Mucosa of stomach (tissue), 1 donor: ENCODE data around the gene BPIFB2.

ENCODE experiments used
- H3K27me3 ChIP-seq: one replicate; pipeline ENCODE4 v1.7.0; 2013; ENCODE audit warnings: mild to moderate bottlenecking, low read length; ENCODE audit not compliant: control insufficient read depth, insufficient read depth
- H3K36me3 ChIP-seq: one replicate; pipeline ENCODE4 v1.7.0; 2013; ENCODE audit warnings: low read length; ENCODE audit not compliant: control insufficient read depth, insufficient read depth
- H3K4me1 ChIP-seq: one replicate; pipeline ENCODE4 v1.7.0; 2013; ENCODE audit warnings: mild to moderate bottlenecking, low read length; ENCODE audit not compliant: control insufficient read depth, insufficient read depth
- H3K4me3 ChIP-seq: one replicate; pipeline ENCODE4 v1.7.0; 2013; ENCODE audit warnings: low read length
- H3K9ac ChIP-seq: one replicate; pipeline ENCODE4 v1.7.0; 2013; ENCODE audit warnings: mild to moderate bottlenecking, low read length, moderate library complexity
- H3K9me3 ChIP-seq: one replicate; pipeline ENCODE4 v1.7.0; 2013; ENCODE audit warnings: mild to moderate bottlenecking, low read length, moderate library complexity; ENCODE audit not compliant: control insufficient read depth
- donor health status: Pancreatic carcinoma.

The BPIFB2 gene

DNA sequence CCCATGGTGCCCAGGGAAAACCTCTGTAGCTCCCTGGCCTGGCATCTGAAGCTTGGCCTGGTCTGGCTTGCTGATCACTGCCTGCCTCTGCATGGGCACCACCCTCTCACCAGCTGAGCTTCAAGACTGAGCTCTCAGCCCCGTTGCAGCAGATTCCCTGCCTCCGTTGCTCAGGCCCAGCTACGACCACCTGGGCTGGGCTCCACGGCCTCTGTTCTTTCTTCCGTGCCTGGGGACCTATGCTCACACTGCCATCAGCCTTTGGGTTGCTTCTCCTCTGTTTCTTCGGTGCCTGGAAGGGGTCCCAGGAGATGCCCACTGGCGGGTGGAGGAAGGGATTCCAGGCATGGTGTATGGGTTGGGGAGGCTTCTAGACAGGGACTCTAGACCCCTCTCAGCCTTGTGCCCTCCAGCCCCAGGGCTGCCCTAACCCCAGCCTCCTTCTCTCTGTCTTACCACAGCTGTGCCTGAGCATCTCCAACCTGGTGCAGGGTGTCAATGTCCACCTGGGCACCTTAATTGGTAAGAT, 9.1 kb downstream of the BPIFB2 start:
- no peaks in the 10 kb centered on the region for H3K36me3 ChIP-seq
- no peak overlapping the region for H3K9ac ChIP-seq
- H3K27me3 ChIP-seq, result no peaks in the 10 kb centered on the region
- H3K4me3 ChIP-seq, result no peak overlapping the region
- H3K9me3 ChIP-seq, result no peaks in the 10 kb centered on the region
- H3K4me1 ChIP-seq, result no peaks in the 10 kb centered on the region

DNA sequence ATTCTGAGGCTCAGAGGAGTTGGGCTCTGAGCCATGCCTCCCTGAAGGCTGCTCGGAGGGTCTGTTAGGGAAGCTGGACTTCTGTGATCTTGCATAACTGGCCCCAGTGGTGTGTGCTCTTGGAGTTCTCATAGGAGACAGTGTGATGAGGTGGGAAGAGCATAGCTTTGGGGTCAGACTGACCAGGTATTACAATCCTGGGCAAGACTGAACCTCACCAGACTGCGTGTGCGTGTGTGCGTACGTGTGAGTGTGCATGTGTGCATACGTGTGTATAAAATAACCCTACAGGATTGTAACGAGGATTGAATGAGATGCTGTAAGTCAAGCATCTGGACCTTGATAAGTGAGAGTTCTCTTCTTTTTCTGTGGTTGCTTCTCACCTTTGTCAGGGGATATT, 10.0 kb downstream of the BPIFB2 start:
- no peaks in the 10 kb centered on the region for H3K4me1 ChIP-seq
- no peaks in the 10 kb centered on the region for H3K9me3 ChIP-seq
- no peaks in the 10 kb centered on the region for H3K27me3 ChIP-seq
- H3K36me3 ChIP-seq, result no peaks in the 10 kb centered on the region
- no peak overlapping the region for H3K9ac ChIP-seq
- H3K4me3 ChIP-seq, result no peak overlapping the region

DNA sequence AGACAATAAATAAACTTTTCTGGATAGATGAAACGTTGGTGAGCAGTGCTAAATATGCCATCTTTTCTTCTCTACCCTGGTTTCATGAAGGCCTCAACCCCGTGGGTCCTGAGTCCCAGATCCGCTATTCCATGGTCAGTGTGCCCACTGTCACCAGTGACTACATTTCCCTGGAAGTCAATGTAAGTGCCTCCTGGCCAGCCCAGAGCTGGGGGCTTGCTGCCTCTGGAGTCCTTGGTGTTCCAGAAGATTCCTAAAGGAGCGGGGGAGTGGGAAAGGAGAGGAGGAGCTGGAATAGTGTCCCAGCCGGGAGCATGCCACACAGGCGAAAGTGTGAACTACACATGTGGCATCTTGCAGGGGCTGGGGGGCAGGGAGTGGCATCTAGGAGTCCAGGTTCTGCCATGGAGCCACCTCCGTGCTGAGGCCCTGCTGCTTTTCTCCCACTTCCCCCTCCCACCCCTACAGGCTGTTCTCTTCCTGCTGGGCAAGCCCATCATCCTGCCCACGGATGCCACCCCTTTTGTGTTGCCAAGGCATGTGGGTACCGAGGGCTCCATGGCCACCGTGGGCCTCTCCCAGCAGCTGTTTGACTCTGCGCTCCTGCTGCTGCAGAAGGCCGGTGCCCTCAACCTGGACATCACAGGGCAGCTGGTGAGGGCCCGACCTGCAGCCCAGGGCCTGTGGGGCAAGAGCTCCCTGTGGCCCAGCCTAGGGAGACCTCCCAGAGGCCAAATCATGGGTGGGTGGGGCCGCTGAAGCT, 10.8 kb downstream of the BPIFB2 start:
- Histone ChIP-seq H3K36me3 (no peaks in the 10 kb centered on the region), H3K27me3 (no peaks in the 10 kb centered on the region), H3K9ac (no peak overlapping the region), H3K4me1 (no peaks in the 10 kb centered on the region), H3K4me3 (no peak overlapping the region), H3K9me3 (no peaks in the 10 kb centered on the region)

DNA sequence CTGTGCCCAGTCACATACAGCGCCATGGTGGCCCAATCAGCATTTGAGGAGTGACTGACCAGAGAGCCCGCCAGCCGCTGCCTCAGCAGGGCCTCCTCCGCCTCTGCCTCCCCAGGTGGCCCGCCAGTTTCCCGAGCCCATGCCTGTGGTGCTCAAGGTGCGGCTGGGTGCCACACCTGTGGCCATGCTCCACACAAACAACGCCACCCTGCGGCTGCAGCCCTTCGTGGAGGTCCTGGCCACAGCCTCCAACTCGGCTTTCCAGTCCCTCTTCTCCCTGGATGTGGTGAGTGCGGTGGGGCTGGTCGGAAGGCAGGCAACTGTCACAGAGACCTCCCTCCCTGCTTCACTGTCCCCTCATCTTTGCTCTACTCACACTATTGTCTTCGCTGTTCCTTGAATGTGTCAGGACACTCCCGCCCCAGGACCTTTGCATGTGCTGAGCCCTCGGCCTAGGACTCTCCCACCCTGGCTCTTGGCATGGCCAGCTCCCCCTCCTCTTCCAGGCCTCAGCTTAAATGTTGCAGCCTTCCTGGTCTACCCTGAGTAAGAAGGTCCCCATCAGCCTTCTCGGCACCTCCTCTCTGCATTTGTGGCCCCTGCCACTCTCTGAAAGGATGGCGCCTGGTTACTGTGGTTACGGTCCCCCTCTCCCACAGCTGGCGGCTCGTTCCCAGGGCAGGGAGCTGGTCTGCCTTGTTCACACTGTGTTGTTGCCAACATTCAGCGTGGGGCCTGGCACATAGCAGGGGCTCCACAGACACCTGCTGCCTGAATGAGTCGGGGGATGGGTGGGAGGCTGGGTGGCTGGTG, 12.2 kb downstream of the BPIFB2 start:
- no peak overlapping the region for H3K4me3 ChIP-seq
- H3K9ac ChIP-seq, result no peak overlapping the region
- H3K4me1 ChIP-seq, result no peaks in the 10 kb centered on the region
- H3K27me3 ChIP-seq, result no peaks in the 10 kb centered on the region
- H3K36me3 ChIP-seq, result no peaks in the 10 kb centered on the region
- no peaks in the 10 kb centered on the region for H3K9me3 ChIP-seq

GRCh38 chr20:33020278-33021161, 13.0 kb downstream of the BPIFB2 start:
- no peaks in the 10 kb centered on the region for H3K9me3 ChIP-seq
- H3K27me3 ChIP-seq, result no peaks in the 10 kb centered on the region
- H3K4me1 ChIP-seq, result no peaks in the 10 kb centered on the region
- no peaks in the 10 kb centered on the region for H3K36me3 ChIP-seq
- H3K9ac ChIP-seq, result no peak overlapping the region
- H3K4me3 ChIP-seq, result no peak overlapping the region

DNA sequence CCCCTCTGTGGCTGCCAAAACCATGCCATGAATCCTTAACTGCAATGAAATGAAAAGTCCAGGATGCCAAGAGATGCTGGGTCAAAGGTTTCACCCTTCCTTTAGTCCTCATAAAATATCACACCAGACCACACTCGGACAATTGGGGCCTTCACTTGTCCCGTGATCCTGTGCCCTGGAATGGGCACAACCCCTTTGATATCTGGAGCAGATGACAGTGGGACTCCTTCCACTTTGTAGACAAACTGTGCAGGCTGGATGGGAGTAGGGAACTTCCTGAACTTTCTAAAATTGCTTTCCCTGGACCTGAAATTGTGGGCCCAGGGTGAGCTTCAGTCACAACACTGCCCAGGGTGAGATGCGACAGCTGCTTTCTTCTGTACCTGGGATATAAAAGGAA, 14.4 kb downstream of the BPIFB2 start:
- Histone ChIP-seq H3K27me3 (peaks cover 2% of the 10 kb centered on the region), H3K4me3 (no peak overlapping the region), H3K9ac (no peak overlapping the region), H3K9me3 (no peaks in the 10 kb centered on the region), H3K36me3 (no peaks in the 10 kb centered on the region), H3K4me1 (no peaks in the 10 kb centered on the region)

DNA sequence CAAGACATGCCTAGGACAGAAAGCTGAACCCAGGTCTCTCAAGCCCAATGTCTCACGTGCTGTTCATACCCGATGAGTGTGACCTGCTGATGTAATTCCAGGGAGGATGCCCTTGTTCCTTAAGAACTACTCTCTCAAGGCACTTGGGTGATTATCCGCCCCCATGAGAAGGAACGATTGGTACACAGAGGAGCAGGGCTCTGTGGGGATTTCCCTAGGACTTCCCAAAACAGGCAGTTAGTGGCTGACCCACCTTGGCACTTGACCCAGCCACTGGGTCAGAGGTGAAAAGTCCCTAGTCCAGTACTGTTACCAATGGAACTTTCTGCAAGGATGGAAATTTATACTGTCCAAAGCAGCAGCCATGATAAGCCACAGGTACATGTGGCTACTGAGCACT, 14.8 kb downstream of the BPIFB2 start:
- Histone ChIP-seq H3K27me3 (peaks cover 6% of the 10 kb centered on the region), H3K36me3 (no peaks in the 10 kb centered on the region), H3K4me1 (no peaks in the 10 kb centered on the region), H3K4me3 (no peak overlapping the region), H3K9ac (no peak overlapping the region), H3K9me3 (no peaks in the 10 kb centered on the region)

DNA sequence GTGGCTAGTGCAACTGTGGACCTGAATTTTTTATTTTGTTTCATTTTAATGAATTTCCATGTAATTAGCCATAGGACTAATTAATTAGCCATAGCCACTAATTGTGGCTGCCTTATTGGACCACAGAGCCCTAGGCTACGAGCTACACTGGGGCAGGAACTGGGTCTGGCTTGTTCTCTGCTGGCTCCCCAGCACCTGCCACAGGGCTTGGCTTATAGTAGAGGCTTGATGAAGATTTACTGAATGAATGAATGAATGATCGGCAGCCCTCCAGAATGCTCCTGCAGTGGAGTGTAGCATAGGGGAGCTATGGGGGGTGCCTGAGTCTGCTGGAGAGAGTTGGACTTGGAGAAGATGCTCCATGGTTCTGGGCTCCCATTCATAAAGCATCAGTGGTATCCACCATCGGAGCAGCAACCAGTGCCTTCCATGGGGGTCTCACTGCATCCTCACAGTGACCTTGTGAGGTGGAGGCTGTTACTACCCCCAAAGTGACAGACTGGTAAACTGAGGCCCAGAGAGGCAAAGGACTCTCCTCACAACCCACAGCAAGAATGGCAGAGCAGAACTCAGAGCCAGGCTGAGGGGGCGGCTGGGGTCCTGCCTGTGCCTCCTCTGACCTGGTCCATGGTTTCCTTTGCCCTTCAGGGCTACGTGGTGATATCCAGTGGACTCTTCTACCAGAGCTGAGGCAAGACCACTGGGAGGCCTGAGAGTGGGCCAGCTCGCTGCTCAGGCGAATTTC, 15.4 kb downstream of the BPIFB2 start:
- Histone ChIP-seq H3K36me3 (no peaks in the 10 kb centered on the region), H3K4me1 (no peaks in the 10 kb centered on the region), H3K4me3 (no peak overlapping the region), H3K27me3 (peaks cover 6% of the 10 kb centered on the region), H3K9ac (no peak overlapping the region), H3K9me3 (no peaks in the 10 kb centered on the region)

- Histone ChIP-seq H3K4me3 (no peak overlapping the region), H3K27me3 (peaks cover 6% of the 10 kb centered on the region), H3K4me1 (no peaks in the 10 kb centered on the region), H3K9me3 (no peaks in the 10 kb centered on the region), H3K36me3 (no peaks in the 10 kb centered on the region), H3K9ac (no peak overlapping the region)
Measured at GRCh38 chr20:33023439-33024242, 16.1 kb downstream of the BPIFB2 start.

DNA sequence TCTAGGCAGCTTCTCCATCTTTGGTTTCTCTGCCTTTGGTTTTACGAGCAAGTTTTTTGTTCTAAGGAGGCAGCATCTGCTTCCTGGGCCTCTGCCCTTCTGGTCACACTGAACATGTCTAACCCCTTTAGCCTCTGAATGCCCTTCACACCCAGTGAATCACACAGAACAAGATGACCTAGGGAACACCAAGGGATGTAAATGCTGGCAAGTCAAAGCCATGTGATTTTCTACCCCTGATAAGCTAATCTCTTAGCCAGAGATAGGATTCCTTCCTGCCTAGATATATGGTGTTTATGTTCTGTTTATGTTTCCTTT, 16.7 kb downstream of the BPIFB2 start:
- Histone ChIP-seq H3K36me3 (no peaks in the 10 kb centered on the region), H3K9ac (no peak overlapping the region), H3K9me3 (no peaks in the 10 kb centered on the region), H3K4me1 (no peaks in the 10 kb centered on the region), H3K27me3 (peaks cover 6% of the 10 kb centered on the region), H3K4me3 (no peak overlapping the region)
